Keratinocyte (primary cell): ENCODE measurements around the gene FZD2. TPM values are rescaled to one million over a fixed set of nuclear protein-coding genes. Genes with fewer than 3 reads are reported as not detected.

Source experiments
- DNase-seq: peaks from one replicate; pipeline ENCODE4 v3.0.0-alpha.2; 2011; ENCODE audit warnings: low read depth, missing footprints, low spot score
- FAIRE-seq: peaks from 2 replicates; lab custom pipeline; 2011; peaks lifted over from hg19 to GRCh38; lab: Jason Lieb, UNC
- H2AFZ ChIP-seq: 2 replicates; pipeline ENCODE4 v1.6.0; 2012; ENCODE audit warnings: low read length, control low read depth, inconsistent platforms; ENCODE audit not compliant: control insufficient read depth
- H3K27ac ChIP-seq: 2 replicates; pipeline ENCODE4 v1.5.1; 2011; ENCODE audit warnings: low read length; ENCODE audit not compliant: control insufficient read depth, insufficient read depth
- H3K27me3 ChIP-seq: 3 replicates; pipeline ENCODE4 v1.6.0; 2011; ENCODE audit warnings: low read length; ENCODE audit not compliant: control insufficient read depth, insufficient read depth; ENCODE audit errors: extremely low read depth
- H3K36me3 ChIP-seq, 2 experiments: 2 replicates in 1 of 2; 3 replicates in 1 of 2; pipeline ENCODE4 v1.5.1; 2011; ENCODE audit warnings: low read length in 2 of 2, mild to moderate bottlenecking in 1 of 2; ENCODE audit not compliant: control insufficient read depth in 2 of 2, insufficient read depth in 2 of 2; ENCODE audit errors: extremely low read depth in 1 of 2
- H3K4me1 ChIP-seq: 3 replicates; pipeline ENCODE4 v1.5.1; 2011; ENCODE audit warnings: low read length; ENCODE audit not compliant: control insufficient read depth, insufficient read depth; ENCODE audit errors: extremely low read depth
- H3K4me2 ChIP-seq: 3 replicates; pipeline ENCODE4 v1.6.0; 2011; ENCODE audit warnings: low read depth, low read length; ENCODE audit not compliant: control insufficient read depth, insufficient read depth; ENCODE audit errors: extremely low read depth
- H3K4me3 ChIP-seq, 3 experiments: fragments of 200-600 bp in 1 of 3; sonication (generic) in 1 of 3; 2 replicates in 2 of 3; 3 replicates in 1 of 3; pipeline ENCODE4 v1.5.1; 2011 to 2016; ENCODE audit warnings: low read length in 3 of 3, mild to moderate bottlenecking in 3 of 3, control low read depth in 2 of 3, inconsistent platforms in 1 of 3, low read depth in 1 of 3, mixed read lengths in 1 of 3, mixed run types in 1 of 3, moderate library complexity in 1 of 3; ENCODE audit not compliant: control insufficient read depth in 2 of 3, insufficient read depth in 2 of 3; ENCODE audit errors: extremely low read depth in 1 of 3
- H3K79me2 ChIP-seq: 2 replicates; pipeline ENCODE4 v1.6.0; 2012; ENCODE audit warnings: low read length; ENCODE audit not compliant: control insufficient read depth, insufficient read depth
- H3K9ac ChIP-seq: 3 replicates; pipeline ENCODE4 v1.6.0; 2011; ENCODE audit warnings: low read length; ENCODE audit not compliant: control insufficient read depth, insufficient read depth; ENCODE audit errors: extremely low read depth
- H3K9me1 ChIP-seq: 3 replicates; pipeline ENCODE4 v1.6.0; 2011; ENCODE audit warnings: low read length; ENCODE audit not compliant: control insufficient read depth, insufficient read depth; ENCODE audit errors: extremely low read depth
- H3K9me3 ChIP-seq: 2 replicates; pipeline ENCODE4 v1.5.1; 2012; ENCODE audit warnings: low read depth, low read length; ENCODE audit not compliant: control insufficient read depth
- H4K20me1 ChIP-seq: 3 replicates; pipeline ENCODE4 v1.6.0; 2011; ENCODE audit warnings: low read length; ENCODE audit not compliant: control insufficient read depth, insufficient read depth; ENCODE audit errors: extremely low read depth
- EZH2 ChIP-seq: IDR thresholded peaks from one replicate; pipeline ENCODE4 v1.6.1; 2012; ENCODE audit warnings: inconsistent platforms, mild to moderate bottlenecking, low read length, moderate library complexity
- dilution Hi-C: fragments of 300-500 bp; cut with MboI; formaldehyde crosslinking; loops from one replicate; pipeline ENCODE4 v1.7.0; 2020; ENCODE audit warnings: low sequenced_read_pairs; ENCODE audit not compliant: extremely low pct_ligation_motif_present
- polyA plus RNA-seq, 5 experiments: library from polyadenylated mRNA; depleted of rRNA in 3 of 5; stranded (reverse) in 3 of 5; stranded (forward) in 1 of 5; unstranded in 1 of 5; fragments of >200 nt; gene quantifications; 1 replicate in 1 of 5; 2 replicates in 3 of 5; 3 replicates in 1 of 5; pipeline versions ENCODE4 v1.2.1 to v1.2.3, GENCODE V29; 2011 to 2012; ENCODE audit warnings: missing spikeins in 2 of 5, low read depth in 1 of 5, low replicate concordance in 1 of 5
- TF ChIP-seq, protein P1 (sequence below), 3 experiments: IDR thresholded peaks in 1 of 3; conservative IDR thresholded peaks in 1 of 3; optimal IDR thresholded peaks in 1 of 3; 2 replicates in 2 of 3; 3 replicates in 1 of 3; pipeline versions ENCODE3 to v1.5.1; 2011; ENCODE audit warnings: low read length in 3 of 3, mild to moderate bottlenecking in 3 of 3, moderate library complexity in 2 of 3, control low read depth in 1 of 3, inconsistent platforms in 1 of 3; ENCODE audit not compliant: insufficient read depth in 2 of 3; ENCODE audit errors: extremely low read depth in 1 of 3

Gene FZD2
- polyA plus RNA-seq, 1 donor (not counting 4 experiments of a cell fraction or from before 2014, with no cell fraction given): 2.6 TPM

DNA sequence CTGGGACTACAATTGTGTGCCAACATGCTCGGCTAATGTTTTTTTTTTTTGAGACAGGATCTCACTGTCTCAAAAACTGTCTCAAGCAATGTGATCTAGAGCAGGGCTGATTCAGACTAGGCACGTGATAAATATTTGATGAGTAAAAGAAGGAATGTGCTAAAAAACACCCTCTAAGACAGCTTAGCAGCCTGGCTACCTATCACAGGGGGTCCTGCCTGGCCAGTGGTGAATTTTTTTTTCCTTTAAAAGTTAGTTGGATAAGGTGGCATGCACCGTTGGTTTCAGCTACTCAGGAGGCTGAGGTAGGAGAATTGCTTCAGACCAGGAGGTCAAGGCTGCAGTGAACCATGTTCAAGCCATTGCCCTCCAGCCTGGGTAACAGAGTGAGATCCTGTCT, 39.3 kb upstream of the FZD2 start:
- Histone ChIP-seq H3K9me3 (no peaks in the 10 kb centered on the region), H3K4me2 (no peak overlapping the region), H3K4me1 (no peaks in the 10 kb centered on the region), H3K27ac (no peak overlapping the region), H3K79me2 (no peaks in the 10 kb centered on the region), H2AFZ (no peak overlapping the region), H3K9me1 (no peaks in the 10 kb centered on the region), H3K27me3 (no peaks in the 10 kb centered on the region), H4K20me1 (no peaks in the 10 kb centered on the region), H3K9ac (no peak overlapping the region), H3K4me3 (no peak overlapping the region), H3K36me3 (no peaks in the 10 kb centered on the region)
- no peak for FAIRE-seq
- dilution Hi-C loops: no loop called here
- TF ChIP-seq, protein P1, sequence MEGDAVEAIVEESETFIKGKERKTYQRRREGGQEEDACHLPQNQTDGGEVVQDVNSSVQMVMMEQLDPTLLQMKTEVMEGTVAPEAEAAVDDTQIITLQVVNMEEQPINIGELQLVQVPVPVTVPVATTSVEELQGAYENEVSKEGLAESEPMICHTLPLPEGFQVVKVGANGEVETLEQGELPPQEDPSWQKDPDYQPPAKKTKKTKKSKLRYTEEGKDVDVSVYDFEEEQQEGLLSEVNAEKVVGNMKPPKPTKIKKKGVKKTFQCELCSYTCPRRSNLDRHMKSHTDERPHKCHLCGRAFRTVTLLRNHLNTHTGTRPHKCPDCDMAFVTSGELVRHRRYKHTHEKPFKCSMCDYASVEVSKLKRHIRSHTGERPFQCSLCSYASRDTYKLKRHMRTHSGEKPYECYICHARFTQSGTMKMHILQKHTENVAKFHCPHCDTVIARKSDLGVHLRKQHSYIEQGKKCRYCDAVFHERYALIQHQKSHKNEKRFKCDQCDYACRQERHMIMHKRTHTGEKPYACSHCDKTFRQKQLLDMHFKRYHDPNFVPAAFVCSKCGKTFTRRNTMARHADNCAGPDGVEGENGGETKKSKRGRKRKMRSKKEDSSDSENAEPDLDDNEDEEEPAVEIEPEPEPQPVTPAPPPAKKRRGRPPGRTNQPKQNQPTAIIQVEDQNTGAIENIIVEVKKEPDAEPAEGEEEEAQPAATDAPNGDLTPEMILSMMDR (optimal IDR thresholded peaks at IDR 0.05 in 1 of 3, IDR thresholded peaks at IDR 0.05 in 1 of 3, conservative IDR thresholded peaks at IDR 0.05 in 1 of 3; ENCODE audit: extremely low read depth in 1 of 3, insufficient read depth in 2 of 3, low read length in 3 of 3): no peak
- TF ChIP-seq EZH2: no peak
- DNase-seq: no peak

DNA sequence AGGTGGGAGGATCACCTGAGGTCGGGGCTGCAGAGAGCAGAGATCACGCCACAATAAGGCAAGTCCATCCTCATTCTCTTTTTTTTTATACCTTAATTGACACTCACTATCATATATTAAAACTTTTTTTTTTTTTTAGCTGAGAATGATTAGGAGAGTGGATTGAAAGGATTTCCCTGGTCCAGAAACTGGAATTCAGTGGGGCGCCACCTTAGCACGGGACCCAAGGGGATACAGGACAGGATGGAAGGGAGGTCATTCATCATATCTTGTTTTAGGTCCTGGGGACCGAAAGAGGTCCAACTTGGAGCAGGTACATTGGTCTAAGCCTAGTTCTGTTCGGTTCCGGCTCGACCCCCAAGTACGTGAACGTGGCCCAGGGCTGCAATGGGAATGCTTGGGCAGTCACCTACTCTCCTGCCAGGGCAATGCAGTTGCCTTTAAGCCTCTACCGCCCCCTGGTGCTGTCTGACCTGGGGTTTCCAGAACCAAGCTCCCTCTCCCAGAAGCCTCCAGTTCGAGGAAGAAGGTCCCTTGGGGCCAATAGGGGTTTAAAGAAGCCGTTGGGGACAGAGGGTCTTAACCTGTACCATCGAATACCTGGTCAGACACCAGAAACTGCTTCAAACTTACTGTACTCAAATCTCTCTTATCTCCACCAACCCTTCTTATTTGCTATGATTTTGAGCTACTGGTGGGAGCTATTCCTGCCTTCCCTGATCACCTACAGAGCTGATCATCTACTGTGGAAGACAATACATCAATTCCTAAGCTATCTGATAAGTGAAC, 34.2 kb upstream of the FZD2 start:
- Histone ChIP-seq H2AFZ (peak overlapping the region; percentile 76), H3K9ac (no peak overlapping the region), H4K20me1 (no peaks in the 10 kb centered on the region), H3K9me3 (no peaks in the 10 kb centered on the region), H3K9me1 (no peaks in the 10 kb centered on the region), H3K79me2 (no peaks in the 10 kb centered on the region), H3K4me1 (no peaks in the 10 kb centered on the region), H3K27ac (no peak overlapping the region), H3K27me3 (no peaks in the 10 kb centered on the region), H3K4me3 (no peak overlapping the region), H3K4me2 (peak overlapping the region; percentile 19), H3K36me3 (no peaks in the 10 kb centered on the region)
- no peak for DNase-seq
- TF ChIP-seq, protein P1 (optimal IDR thresholded peaks at IDR 0.05 in 1 of 3, IDR thresholded peaks at IDR 0.05 in 1 of 3, conservative IDR thresholded peaks at IDR 0.05 in 1 of 3; ENCODE audit: extremely low read depth in 1 of 3, insufficient read depth in 2 of 3, low read length in 3 of 3): peak; percentile 76 to 94 (median 83)
- TF ChIP-seq EZH2: no peak
- FAIRE-seq: peak; percentile 64
- dilution Hi-C loops: no loop called here
